HCT116 (cell line): ENCODE data around the gene NIN. TPM values are rescaled to one million over a fixed set of nuclear protein-coding genes. Genes with fewer than 3 reads are reported as not detected.

ENCODE experiments used
- ATAC-seq: fragments of 200-7000 bp; cut with Tn5 transposase; 2 replicates; pipeline ENCODE4 v1.9.1; 2020; ENCODE audit warnings: mild to moderate bottlenecking, moderate library complexity
- BruUV-seq: library from RNA; stranded (reverse); fragments of 400-500 nt; replicated peaks from 2 replicates; lab custom pipeline; 2021; lab: Mats Ljungman, UMichigan
- CTCF ChIA-PET: fragments of 300-600 bp; sonication (Branson Sonifier 250); formaldehyde crosslinking; loops from one replicate; lab custom pipeline; 2021; ENCODE audit warnings: antibody characterized with exemption; lab: Charles Lee
- POLR2A ChIA-PET: fragments of 300-600, 350-600 bp; sonication (Branson Sonifier 250); formaldehyde crosslinking; loops from one replicate; lab custom pipeline; 2021; ENCODE audit warnings: antibody characterized with exemption; lab: Charles Lee
- RAD21 ChIA-PET, 2 experiments: fragments of 300-600 bp; sonication (Branson Sonifier 250); formaldehyde crosslinking; loops; one replicate each; lab custom pipeline; 2023; ENCODE audit warnings: low total read pairs in 2 of 2; ENCODE audit not compliant: uncharacterized antibody in 2 of 2, unreplicated experiment in 2 of 2, low non-redundant PET in 1 of 2; lab: Charles Lee
- DNase-seq: peaks from one replicate; pipeline ENCODE4 v3.0.0-alpha.2; 2010; ENCODE audit warnings: low read depth, low spot score
- H2AFZ ChIP-seq: fragments of 200-600 bp; shearing (Covaris generic), sonication (generic); 2 replicates; pipeline ENCODE4 v1.6.1; 2017; ENCODE audit warnings: low read depth, mixed run types, mixed read lengths, antibody characterized with exemption, low read length; ENCODE audit not compliant: poor library complexity, severe bottlenecking
- H3K27ac ChIP-seq: 2 replicates; pipeline ENCODE4 v1.5.1; 2012; ENCODE audit warnings: low read depth, low read length
- H3K27me3 ChIP-seq: fragments of 200-600 bp; sonication (generic); 2 replicates; pipeline ENCODE4 v1.6.1; 2016; ENCODE audit warnings: mixed run types, low read length, mixed read lengths; ENCODE audit not compliant: insufficient read depth
- H3K36me3 ChIP-seq, 2 experiments: fragments of 200-500 bp in 1 of 2; fragments of 200-600 bp in 1 of 2; sonication (Bioruptor generic) in 1 of 2; sonication (generic) in 1 of 2; 2 replicates each; pipeline versions ENCODE4 v1.5.1 to v1.6.1; 2014 to 2016; ENCODE audit warnings: low read length in 2 of 2, inconsistent platforms in 1 of 2, mixed read lengths in 1 of 2, mixed run types in 1 of 2; ENCODE audit not compliant: insufficient read depth in 2 of 2, control insufficient read depth in 1 of 2
- H3K4me1 ChIP-seq, 2 experiments: fragments of 200-600 bp in 1 of 2; sonication (generic) in 1 of 2; 2 replicates each; pipeline versions ENCODE4 v1.5.1 to v1.6.1; 2012 to 2017; ENCODE audit warnings: low read length in 2 of 2, inconsistent platforms in 1 of 2, mild to moderate bottlenecking in 1 of 2, mixed read lengths in 1 of 2, mixed run types in 1 of 2, moderate library complexity in 1 of 2; ENCODE audit not compliant: insufficient read depth in 2 of 2, control insufficient read depth in 1 of 2
- H3K4me2 ChIP-seq: fragments of 200-600 bp; sonication (generic); 2 replicates; pipeline ENCODE4 v1.6.1; 2017; ENCODE audit warnings: mixed run types, low read length, mixed read lengths
- H3K4me3 ChIP-seq, 2 experiments: fragments of 200-600 bp in 1 of 2; sonication (generic) in 1 of 2; replicated peaks in 1 of 2; 2 replicates each; pipeline ENCODE4 v1.5.1; 2011 to 2016; ENCODE audit warnings: low read length in 2 of 2, control low read depth in 1 of 2, low read depth in 1 of 2, mild to moderate bottlenecking in 1 of 2, mixed read lengths in 1 of 2, mixed run types in 1 of 2
- H3K79me2 ChIP-seq: fragments of 200-600 bp; sonication (generic); 2 replicates; pipeline ENCODE4 v1.6.1; 2017; ENCODE audit warnings: mild to moderate bottlenecking, mixed run types, low read length, moderate library complexity, mixed read lengths; ENCODE audit not compliant: insufficient read depth
- H3K9ac ChIP-seq: fragments of 200-600 bp; sonication (generic); 2 replicates; pipeline ENCODE4 v1.6.1; 2016; ENCODE audit warnings: low read length, mixed read lengths
- H3K9me2 ChIP-seq: fragments of 200-600 bp; sonication (generic), shearing (Covaris generic); 2 replicates; pipeline ENCODE4 v1.6.1; 2017; ENCODE audit warnings: mixed run types, mild to moderate bottlenecking, moderate library complexity; ENCODE audit not compliant: insufficient read depth
- H3K9me3 ChIP-seq, 2 experiments: fragments of 200-500 bp in 1 of 2; fragments of 200-600 bp in 1 of 2; sonication (Bioruptor generic) in 1 of 2; sonication (generic) in 1 of 2; 2 replicates each; pipeline ENCODE4 v1.6.1; 2014 to 2017; ENCODE audit warnings: low read length in 2 of 2, mixed read lengths in 2 of 2, inconsistent platforms in 1 of 2, low read depth in 1 of 2, mild to moderate bottlenecking in 1 of 2, mixed run types in 1 of 2, moderate library complexity in 1 of 2; ENCODE audit not compliant: control insufficient read depth in 1 of 2, insufficient read depth in 1 of 2
- H4K20me1 ChIP-seq: fragments of 200-600 bp; sonication (generic), shearing (Covaris generic); 2 replicates; pipeline ENCODE4 v1.6.1; 2017; ENCODE audit warnings: mixed run types, mild to moderate bottlenecking, moderate library complexity; ENCODE audit not compliant: insufficient read depth
- ATF3 ChIP-seq: IDR thresholded peaks from 2 replicates; pipeline ENCODE4 v1.6.1; 2012
- CEBPB ChIP-seq: IDR thresholded peaks from 2 replicates; pipeline ENCODE4 v1.6.1; 2012; ENCODE audit warnings: low read depth
- CTCF ChIP-seq, 3 experiments: fragments of 200-600 bp in 1 of 3; sonication (generic) in 1 of 3; IDR thresholded peaks in 2 of 3; conservative IDR thresholded peaks in 1 of 3; 2 replicates each; pipeline ENCODE4 v1.5.1; 2012 to 2017; ENCODE audit warnings: low read depth in 2 of 3, low read length in 2 of 3, antibody characterized with exemption in 1 of 3, borderline replicate concordance in 1 of 3, control low read depth in 1 of 3, mild to moderate bottlenecking in 1 of 3, mixed read lengths in 1 of 3, mixed run types in 1 of 3, moderate library complexity in 1 of 3; ENCODE audit not compliant: insufficient read depth in 1 of 3
- EGR1 ChIP-seq: IDR thresholded peaks from 2 replicates; pipeline ENCODE4 v1.6.1; 2012; ENCODE audit warnings: low read depth
- ELF1 ChIP-seq: IDR thresholded peaks from 2 replicates; pipeline ENCODE4 v1.6.1; 2012; ENCODE audit warnings: low read depth, borderline replicate concordance
- EZH2phosphoT487 ChIP-seq: fragments of 200-600 bp; IDR thresholded peaks from 2 replicates; pipeline ENCODE4 v1.6.1; 2018; ENCODE audit warnings: antibody characterized with exemption, borderline replicate concordance
- JUND ChIP-seq: IDR thresholded peaks from 2 replicates; pipeline ENCODE4 v1.6.1; 2012
- RAD21 ChIP-seq: IDR thresholded peaks from 2 replicates; pipeline ENCODE4 v1.6.1; 2012; ENCODE audit warnings: low read depth, mild to moderate bottlenecking
- SP1 ChIP-seq: IDR thresholded peaks from 2 replicates; pipeline ENCODE4 v1.6.1; 2012; ENCODE audit warnings: low read depth
- SRF ChIP-seq: IDR thresholded peaks from 2 replicates; pipeline ENCODE4 v1.6.1; 2012; ENCODE audit warnings: low read depth
- YY1 ChIP-seq: IDR thresholded peaks from 2 replicates; pipeline ENCODE4 v1.6.1; 2011; ENCODE audit warnings: low read length, low read depth, moderate library complexity, mild to moderate bottlenecking; ENCODE audit not compliant: insufficient replicate concordance; ENCODE audit errors: extremely low read depth
- ZNF274 ChIP-seq: fragments of 200-500 bp; sonication (Bioruptor generic); IDR thresholded peaks from 2 replicates; pipeline ENCODE4 v1.6.1; 2014; ENCODE audit warnings: mild to moderate bottlenecking, low read depth, low read length, inconsistent platforms
- intact Hi-C: fragments of 100-400 bp; cut with micrococcal nuclease; formaldehyde crosslinking; loops from 2 replicates; pipeline ENCODE4 v1.10.0; 2022
- total RNA-seq: library from RNA; stranded (reverse); gene quantifications from one replicate; pipeline ENCODE4 v1.2.1, GENCODE V29; 2021; ENCODE audit not compliant: unreplicated experiment

Gene NIN
- total RNA-seq, 1 experiment from 2014 or later = 39.6 TPM

- Histone ChIP-seq H3K36me3 (peaks cover 18 to 20% of the 10 kb centered on the region in 2 experiments), H3K4me1 (peaks cover 3 to 12% of the 10 kb centered on the region in 2 experiments; a peak in 3 of 4 replicates), H3K9me2 (no peaks in the 10 kb centered on the region), H3K9ac (no peak overlapping the region), H2AFZ (no peak overlapping the region), H4K20me1 (no peaks in the 10 kb centered on the region), H3K79me2 (no peaks in the 10 kb centered on the region), H3K4me2 (no peak overlapping the region), H3K27ac (no peak overlapping the region), H3K27me3 (no peaks in the 10 kb centered on the region), H3K4me3 (no peak overlapping the region), H3K9me3 (no peaks in the 10 kb centered on the region)
- no peak for DNase-seq
- ChIA-PET POLR2A (interaction anchor here (1.2 kb wide), 1 partner anchor 106 kb away, joined by 4 read pairs; the partner anchor contains the start of gene SAV1), RAD21 (interaction anchor here (0.8 to 1.2 kb wide), 5 partner anchors 86 to 214 kb away, joined by 3 to 5 read pairs (median 3); partner anchors contain the start of gene ATL1 (in 1 of the 2)), CTCF (interaction anchor here (0.5 to 2.4 kb wide), 30 partner anchors 9 to 455 kb away, joined by 3 to 16 read pairs (median 4); partner anchors contain the start of gene ATL1)
- intact Hi-C loops = loop anchor here (1.0 to 10.0 kb wide), 4 partner anchors 152 to 919 kb away; partner anchors contain the start of gene NEMF
- no peak for TF ChIP-seq ELF1
- TF ChIP-seq YY1 = no peak
- no peak for TF ChIP-seq SP1
- TF ChIP-seq CEBPB = no peak
- no peak for TF ChIP-seq EGR1
- TF ChIP-seq ATF3 = no peak
- no peak for TF ChIP-seq JUND
- TF ChIP-seq CTCF (IDR thresholded peaks at IDR 0.05 in 2 of 3, conservative IDR thresholded peaks at IDR 0.05 in 1 of 3; ENCODE audit: borderline replicate concordance in 1 of 3, insufficient read depth in 1 of 3, low read depth in 2 of 3, low read length in 2 of 3) = peak; percentile 79 to 96 (median 94); a peak in 5 of 6 replicates
- no peak for TF ChIP-seq EZH2phosphoT487
- no peak for TF ChIP-seq ZNF274
- TF ChIP-seq SRF = no peak
- peak; percentile 89 for TF ChIP-seq RAD21
- BruUV-seq = no TSS peak
- peak; percentile 90 for ATAC-seq
These were observed 57.1 kb downstream of the NIN start for GRCh38 chr14:50773632-50774541.
